UCSD-AML1 (cell line): ENCODE data around the gene IFI6.
A peak's percentile ranks its signal among the peaks of the same experiment; 100 is the strongest.
"Not testable (repeated sequence)": the region's sequence is repeated elsewhere in the genome, so short reads cannot be mapped to it uniquely, and the experiment has no call there.

Experiments
- DNase-seq: peaks from one replicate; lab custom pipeline; 2025; ENCODE audit not compliant: unreplicated experiment; lab: John Stamatoyannopoulos, UW

IFI6 gene

GRCh38 chr1:27671964-27672749 lies at the start of gene IFI6:
IFI6 (minus strand) TSS chr1:27672192; CDS start chr1:27669314, 2,878 bp downstream.
- DNase-seq, result peak; percentile 91

- no peak for DNase-seq
Observed at GRCh38 chr1:27719286-27720251, 47.6 kb upstream of the IFI6 start.

GRCh38 chr1:27716262-27716895 lies 44.4 kb upstream of the IFI6 start:
- no peak for DNase-seq

GRCh38 chr1:27713869-27714513 lies 42.0 kb upstream of the IFI6 start:
- DNase-seq, result no peak

GRCh38 chr1:27713139-27713725 lies 41.2 kb upstream of the IFI6 start:
- no peak for DNase-seq

- no peak for DNase-seq
Observed at GRCh38 chr1:27710574-27710973, 38.6 kb upstream of the IFI6 start.

- no peak for DNase-seq
Observed at GRCh38 chr1:27705545-27705944, 33.6 kb upstream of the IFI6 start.

- DNase-seq, result no peak
Observed at GRCh38 chr1:27704958-27705357, 33.0 kb upstream of the IFI6 start.

- DNase-seq, result not testable (repeated sequence)
Observed at GRCh38 chr1:27696835-27697234, 24.8 kb upstream of the IFI6 start.

- no peak for DNase-seq
Observed at GRCh38 chr1:27690183-27690582, 18.2 kb upstream of the IFI6 start.

- no peak for DNase-seq
Observed at GRCh38 chr1:27689423-27690173, 17.6 kb upstream of the IFI6 start.

- no peak for DNase-seq
Observed at GRCh38 chr1:27687906-27688305, 15.9 kb upstream of the IFI6 start.

- DNase-seq, result no peak
Observed at GRCh38 chr1:27686223-27686990, 14.4 kb upstream of the IFI6 start.

GRCh38 chr1:27684176-27684575 lies 12.2 kb upstream of the IFI6 start:
- DNase-seq, result no peak

- no peak for DNase-seq
Observed at GRCh38 chr1:27682351-27682944, 10.5 kb upstream of the IFI6 start.

GRCh38 chr1:27681580-27681979 lies 9.6 kb upstream of the IFI6 start:
- not testable (repeated sequence) for DNase-seq

- not testable (repeated sequence) for DNase-seq
Observed at GRCh38 chr1:27680225-27680791, 8.3 kb upstream of the IFI6 start.

GRCh38 chr1:27678747-27679146 lies 6.8 kb upstream of the IFI6 start:
- DNase-seq, result no peak
